ENCODE measurements around the gene TAF6L. TPM values are rescaled to one million over a fixed set of nuclear protein-coding genes. Genes with fewer than 3 reads are reported as not detected.

Gene TAF6L
- total and polyA plus RNA-seq, 9 of the 15 experiments (the other 6 are each of a cell fraction or from before 2014, with no cell fraction given): 0.04 to 45.5 (median 20.8) TPM

DNA sequence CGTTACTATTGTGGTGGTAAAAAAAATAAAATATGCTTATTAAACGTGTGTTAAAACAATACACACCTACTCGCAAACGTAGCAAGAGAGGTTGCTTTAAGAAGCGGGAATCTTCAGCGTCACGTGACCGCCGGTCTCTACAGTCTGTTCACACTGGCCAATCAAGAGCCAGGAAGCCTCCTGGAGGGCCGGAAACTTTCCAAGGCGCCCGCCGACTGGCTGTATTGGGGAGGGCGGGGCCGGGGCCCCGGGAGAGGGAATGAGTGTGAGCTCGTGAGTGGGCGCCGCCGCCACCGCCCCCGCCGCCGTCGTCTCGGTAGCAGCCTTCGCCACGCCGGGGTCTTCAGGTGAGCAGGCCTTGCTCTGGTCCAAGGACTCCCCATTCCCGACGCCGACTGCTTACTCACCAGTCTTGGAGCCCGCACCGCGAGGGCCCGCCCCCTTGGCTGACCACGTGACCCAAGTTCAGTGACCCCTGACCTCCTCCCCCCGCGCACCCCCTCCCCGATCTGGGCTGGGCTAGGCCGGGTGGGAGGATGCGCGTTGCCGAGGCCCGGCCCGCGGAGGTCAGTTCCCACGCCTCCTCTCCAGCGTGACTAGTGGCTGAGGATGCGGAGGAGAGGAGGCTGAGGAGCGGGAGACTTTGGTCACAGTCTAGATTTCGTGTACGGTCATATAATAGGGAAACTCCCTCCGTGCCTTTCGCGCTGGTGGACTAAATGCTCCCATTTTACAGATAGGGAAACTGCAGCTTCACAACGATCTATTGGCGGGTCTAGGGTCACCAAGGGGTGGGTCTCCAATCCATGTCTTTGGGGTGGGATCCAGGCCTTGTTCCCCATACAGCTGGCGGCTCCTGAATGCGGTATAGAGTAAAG, at the start of gene TAF6L (continued):
- no peak for TF ChIP-seq ZNF644 (tag; IDR thresholded peaks at IDR 0.05; ENCODE audit: low read depth)
- peak; percentile 74 for TF ChIP-seq GABPB1 (CRISPR knock-in tag; IDR thresholded peaks at IDR 0.05)
- no peak for TF ChIP-seq ERF (CRISPR knock-in tag; IDR thresholded peaks at IDR 0.05)
- TF ChIP-seq ZNF695 (CRISPR knock-in tag; IDR thresholded peaks at IDR 0.05): no peak
- TF ChIP-seq FOSL1 (tag; conservative IDR thresholded peaks at IDR 0.05): peak; percentile 42
- TF ChIP-seq PURB (CRISPR knock-in tag; IDR thresholded peaks at IDR 0.05; ENCODE audit: low read depth): no peak
- TF ChIP-seq ZHX1 (conservative IDR thresholded peaks at IDR 0.05; ENCODE audit: low read length): no peak
- TF ChIP-seq NFE2L1 (tag; IDR thresholded peaks at IDR 0.05; ENCODE audit: borderline replicate concordance, low read depth): no peak
- no peak for TF ChIP-seq POLR3A (IDR thresholded peaks at IDR 0.05; ENCODE audit: borderline replicate concordance, extremely low read depth, insufficient read depth, insufficient read length)
- peak; percentile 32; the same call in 1 of the 2 replicates for TF ChIP-seq SMARCA4 (IDR thresholded peaks at IDR 0.05)
- TF ChIP-seq PHB (CRISPR knock-in tag; IDR thresholded peaks at IDR 0.05): peak; percentile 14; the same call in 1 of the 2 replicates
- peak; percentile 52 for TF ChIP-seq POLR2AphosphoS5 (IDR thresholded peaks at IDR 0.05; ENCODE audit: control insufficient read depth, insufficient read depth, low read depth, low read length)
- no peak for TF ChIP-seq ELF1 (tag; IDR thresholded peaks at IDR 0.05)
- TF ChIP-seq HNRNPK (IDR thresholded peaks at IDR 0.05; ENCODE audit: low read depth, low read length, poor library complexity, severe bottlenecking): no peak
- no peak for TF ChIP-seq MCM3 (IDR thresholded peaks at IDR 0.05)
- TF ChIP-seq CBX2 (IDR thresholded peaks at IDR 0.05; ENCODE audit: insufficient read depth, low read length, poor library complexity, severe bottlenecking): no peak
- peak; percentile 91 for TF ChIP-seq EP400 (IDR thresholded peaks at IDR 0.05)
- no peak for TF ChIP-seq FOXK1 (CRISPR knock-in tag; IDR thresholded peaks at IDR 0.05; ENCODE audit: borderline replicate concordance)
- TF ChIP-seq KLF10 (CRISPR knock-in tag; IDR thresholded peaks at IDR 0.05): no peak
- TF ChIP-seq HDAC3 (IDR thresholded peaks at IDR 0.05; ENCODE audit: borderline replicate concordance, partially characterized antibody): no peak
- TF ChIP-seq ZNF224 (CRISPR knock-in tag; IDR thresholded peaks at IDR 0.05): no peak
- no peak for TF ChIP-seq PHTF2 (CRISPR knock-in tag; IDR thresholded peaks at IDR 0.05)
- TF ChIP-seq SP1 (CRISPR knock-in tag; IDR thresholded peaks at IDR 0.05): peak; percentile 83
- TF ChIP-seq CBX1 (IDR thresholded peaks at IDR 0.05; ENCODE audit: low read depth): no peak
- TF ChIP-seq, protein P1, sequence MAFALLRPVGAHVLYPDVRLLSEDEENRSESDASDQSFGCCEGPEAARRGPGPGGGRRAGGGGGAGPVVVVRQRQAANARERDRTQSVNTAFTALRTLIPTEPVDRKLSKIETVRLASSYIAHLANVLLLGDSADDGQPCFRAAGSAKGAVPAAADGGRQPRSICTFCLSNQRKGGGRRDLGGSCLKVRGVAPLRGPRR (CRISPR knock-in tag; IDR thresholded peaks at IDR 0.05): no peak
